ENCODE data around the gene SLC16A3.

SLC16A3 gene

DNA sequence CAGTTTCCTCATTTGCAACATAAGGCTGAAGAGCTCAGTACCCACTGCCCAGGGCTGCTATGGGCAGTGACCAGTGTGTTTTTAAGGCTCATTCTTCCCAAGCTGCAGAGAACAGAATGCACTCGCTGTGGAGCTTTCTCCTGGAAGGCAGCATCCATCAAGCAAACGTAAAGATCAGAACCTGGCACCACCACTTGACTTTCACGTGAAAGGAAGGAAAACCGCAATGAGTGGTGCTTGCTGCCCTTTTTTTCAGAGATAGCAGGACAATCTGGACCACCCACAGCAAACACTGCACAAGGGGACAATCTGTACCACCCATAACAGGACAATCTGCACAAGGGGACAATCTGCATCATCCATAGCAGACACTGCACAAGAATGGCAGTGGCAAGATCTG lies 33.5 kb downstream of the SLC16A3 start:
- no peak for TF ChIP-seq EZH2phosphoT487 (IDR thresholded peaks at IDR 0.05; ENCODE audit: borderline replicate concordance)
- TF ChIP-seq, protein P1, sequence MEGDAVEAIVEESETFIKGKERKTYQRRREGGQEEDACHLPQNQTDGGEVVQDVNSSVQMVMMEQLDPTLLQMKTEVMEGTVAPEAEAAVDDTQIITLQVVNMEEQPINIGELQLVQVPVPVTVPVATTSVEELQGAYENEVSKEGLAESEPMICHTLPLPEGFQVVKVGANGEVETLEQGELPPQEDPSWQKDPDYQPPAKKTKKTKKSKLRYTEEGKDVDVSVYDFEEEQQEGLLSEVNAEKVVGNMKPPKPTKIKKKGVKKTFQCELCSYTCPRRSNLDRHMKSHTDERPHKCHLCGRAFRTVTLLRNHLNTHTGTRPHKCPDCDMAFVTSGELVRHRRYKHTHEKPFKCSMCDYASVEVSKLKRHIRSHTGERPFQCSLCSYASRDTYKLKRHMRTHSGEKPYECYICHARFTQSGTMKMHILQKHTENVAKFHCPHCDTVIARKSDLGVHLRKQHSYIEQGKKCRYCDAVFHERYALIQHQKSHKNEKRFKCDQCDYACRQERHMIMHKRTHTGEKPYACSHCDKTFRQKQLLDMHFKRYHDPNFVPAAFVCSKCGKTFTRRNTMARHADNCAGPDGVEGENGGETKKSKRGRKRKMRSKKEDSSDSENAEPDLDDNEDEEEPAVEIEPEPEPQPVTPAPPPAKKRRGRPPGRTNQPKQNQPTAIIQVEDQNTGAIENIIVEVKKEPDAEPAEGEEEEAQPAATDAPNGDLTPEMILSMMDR (conservative IDR thresholded peaks at IDR 0.05; ENCODE audit: low read length) = no peak
- H3K4me3 ChIP-seq (ENCODE audit: low read length, poor library complexity, severe bottlenecking) = no peak overlapping the region

DNA sequence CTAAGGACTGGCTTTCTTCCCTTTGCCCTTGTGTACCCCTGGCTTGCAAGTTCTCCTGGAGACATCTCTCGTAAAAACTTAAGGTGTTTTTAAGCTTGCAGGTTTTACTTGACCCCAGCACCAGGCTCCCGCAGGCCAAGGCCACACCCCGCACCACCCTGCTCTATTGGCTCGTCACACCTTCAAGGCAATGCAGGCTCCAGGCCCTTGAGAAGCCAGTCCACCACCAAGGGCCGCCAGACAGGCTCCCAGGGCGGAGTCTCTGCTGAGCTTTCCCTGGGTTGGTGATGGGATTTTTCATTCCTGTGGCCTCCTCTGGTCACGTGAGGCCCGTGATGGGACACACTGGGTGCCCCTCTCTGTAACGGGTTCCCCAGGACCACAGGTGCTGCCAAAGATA lies 34.8 kb downstream of the SLC16A3 start:
- peaks cover 84% of the 10 kb centered on the region for H4K20me1 ChIP-seq (ENCODE audit: insufficient read depth, low read length, poor library complexity, severe bottlenecking)
- no peaks in the 10 kb centered on the region for H3K9me3 ChIP-seq (ENCODE audit: insufficient read depth, low read depth, low read length)

More for the DNA sequence above, 33.5 kb downstream of the SLC16A3 start:
- Histone ChIP-seq H3K36me3 (ENCODE audit: insufficient read depth, low read length) (peaks cover 96% of the 10 kb centered on the region; the same call in 1 of the 2 replicates), H3K27me3 (ENCODE audit: insufficient read depth, low read length, poor library complexity, severe bottlenecking) (no peaks in the 10 kb centered on the region), H3K79me2 (ENCODE audit: insufficient read depth, low read length) (peaks cover 86% of the 10 kb centered on the region), H3K9ac (ENCODE audit: low read depth, low read length, poor library complexity, severe bottlenecking) (no peak overlapping the region), H3K4me1 (ENCODE audit: insufficient read depth, low read length, poor library complexity, severe bottlenecking) (peaks cover 4% of the 10 kb centered on the region), H2AFZ (ENCODE audit: low read length) (no peak overlapping the region), H3K9me2 (replicated peaks; ENCODE audit: low read depth, low read length) (no peaks in the 10 kb centered on the region), H3K4me2 (ENCODE audit: low read depth, low read length, poor library complexity, severe bottlenecking) (no peak overlapping the region), H3F3A (ENCODE audit: low read depth) (no peaks in the 10 kb centered on the region; the same call in 1 of the 2 replicates), H4K20me1 (ENCODE audit: insufficient read depth, low read length, poor library complexity, severe bottlenecking) (peaks cover 82% of the 10 kb centered on the region), H3K9me3 (ENCODE audit: insufficient read depth, low read depth, low read length) (no peaks in the 10 kb centered on the region)

DNA sequence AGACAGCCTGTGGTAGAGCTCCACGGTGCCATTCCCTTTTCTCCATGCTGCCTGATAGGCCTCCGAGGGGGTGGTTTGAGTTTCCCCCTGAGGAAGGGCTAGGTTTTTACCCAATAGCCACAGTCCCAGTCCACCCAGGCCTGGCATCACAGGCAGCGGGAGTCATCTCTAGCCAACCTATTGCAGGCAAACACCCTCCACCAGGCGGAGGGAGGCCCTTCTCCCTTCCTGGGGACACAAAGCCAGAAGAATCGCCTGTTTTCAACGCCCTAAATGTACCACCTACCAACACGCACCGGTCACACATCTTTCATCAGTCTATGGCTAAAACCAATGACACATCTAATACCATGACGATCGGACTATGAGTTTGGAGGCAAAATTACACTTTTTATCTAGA lies 37.3 kb downstream of the SLC16A3 start:
- Histone ChIP-seq H3K9me2 (replicated peaks; ENCODE audit: low read depth, low read length) (no peaks in the 10 kb centered on the region), H3K9me3 (ENCODE audit: insufficient read depth, low read depth, low read length) (no peaks in the 10 kb centered on the region), H2AFZ (ENCODE audit: low read length) (no peak overlapping the region), H3K79me2 (ENCODE audit: insufficient read depth, low read length) (peaks cover 97% of the 10 kb centered on the region), H3K4me2 (ENCODE audit: low read depth, low read length, poor library complexity, severe bottlenecking) (no peak overlapping the region), H3K4me3 (ENCODE audit: low read length, poor library complexity, severe bottlenecking) (no peak overlapping the region), H4K20me1 (ENCODE audit: insufficient read depth, low read length, poor library complexity, severe bottlenecking) (peaks cover 95% of the 10 kb centered on the region), H3K27me3 (ENCODE audit: insufficient read depth, low read length, poor library complexity, severe bottlenecking) (no peaks in the 10 kb centered on the region), H3F3A (ENCODE audit: low read depth) (no peaks in the 10 kb centered on the region; the same call in 1 of the 2 replicates), H3K36me3 (ENCODE audit: insufficient read depth, low read length) (peaks cover 65% of the 10 kb centered on the region; the same call in 1 of the 2 replicates), H3K9ac (ENCODE audit: low read depth, low read length, poor library complexity, severe bottlenecking) (no peak overlapping the region), H3K4me1 (ENCODE audit: insufficient read depth, low read length, poor library complexity, severe bottlenecking) (peaks cover 36% of the 10 kb centered on the region)
- TF ChIP-seq, protein P1 (conservative IDR thresholded peaks at IDR 0.05; ENCODE audit: low read length) = no peak
- TF ChIP-seq EZH2phosphoT487 (IDR thresholded peaks at IDR 0.05; ENCODE audit: borderline replicate concordance) = no peak

More for the DNA sequence above, 34.8 kb downstream of the SLC16A3 start:
- TF ChIP-seq EZH2phosphoT487 (IDR thresholded peaks at IDR 0.05; ENCODE audit: borderline replicate concordance) = no peak
- TF ChIP-seq, protein P1 (conservative IDR thresholded peaks at IDR 0.05; ENCODE audit: low read length) = no peak
- H3K36me3 ChIP-seq (ENCODE audit: insufficient read depth, low read length) = peaks cover 86% of the 10 kb centered on the region; the same call in 1 of the 2 replicates
- H3F3A ChIP-seq (ENCODE audit: low read depth) = no peaks in the 10 kb centered on the region; the same call in 1 of the 2 replicates
- H3K27me3 ChIP-seq (ENCODE audit: insufficient read depth, low read length, poor library complexity, severe bottlenecking) = no peaks in the 10 kb centered on the region
- H3K4me3 ChIP-seq (ENCODE audit: low read length, poor library complexity, severe bottlenecking) = no peak overlapping the region
- H3K4me1 ChIP-seq (ENCODE audit: insufficient read depth, low read length, poor library complexity, severe bottlenecking) = peaks cover 17% of the 10 kb centered on the region
- no peak overlapping the region for H3K9ac ChIP-seq (ENCODE audit: low read depth, low read length, poor library complexity, severe bottlenecking)
- no peak overlapping the region for H3K4me2 ChIP-seq (ENCODE audit: low read depth, low read length, poor library complexity, severe bottlenecking)
- H2AFZ ChIP-seq (ENCODE audit: low read length) = no peak overlapping the region
- H3K79me2 ChIP-seq (ENCODE audit: insufficient read depth, low read length) = peaks cover 89% of the 10 kb centered on the region
- no peaks in the 10 kb centered on the region for H3K9me2 ChIP-seq (replicated peaks; ENCODE audit: low read depth, low read length)
